ENCODE measurements around the gene PRSS3. TPM values are rescaled to one million over a fixed set of nuclear protein-coding genes. Genes with fewer than 3 reads are reported as not detected.
"Not testable (repeated sequence)": the region's sequence is repeated elsewhere in the genome, so short reads cannot be mapped to it uniquely, and the experiment has no call there.

PRSS3 gene
- polyA plus RNA-seq, 3 donors from 2014 or later, result 1.6 TPM; not detected in 2

DNA sequence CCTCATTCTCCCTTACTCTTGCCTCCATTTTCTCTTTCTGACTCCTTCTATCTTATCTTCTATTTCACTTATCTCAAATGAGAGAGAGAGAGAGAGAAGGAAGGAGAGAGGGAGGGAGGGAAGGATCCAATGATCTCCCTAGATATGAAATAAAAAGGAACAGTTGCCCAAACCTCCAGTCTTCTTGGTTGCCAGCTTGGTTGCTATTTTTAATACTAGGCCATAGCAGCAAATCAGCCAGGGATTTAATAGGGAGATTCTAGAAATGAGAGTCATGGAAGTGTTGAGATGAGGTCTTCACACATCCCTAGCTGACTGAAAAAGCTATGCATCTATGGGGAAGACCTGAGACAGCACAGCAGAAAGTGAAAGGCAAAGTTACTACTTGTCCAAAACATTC is 22.2 kb upstream of the PRSS3 start:
- H3K27me3 Mint-ChIP-seq (ENCODE audit: low read depth in 3 of 3); H3K9me3 Mint-ChIP-seq; H3K4me3 Mint-ChIP-seq; H3K27ac Mint-ChIP-seq; H3K36me3 Mint-ChIP-seq; DNase-seq; H3K4me1 Mint-ChIP-seq: not testable (repeated sequence)

DNA sequence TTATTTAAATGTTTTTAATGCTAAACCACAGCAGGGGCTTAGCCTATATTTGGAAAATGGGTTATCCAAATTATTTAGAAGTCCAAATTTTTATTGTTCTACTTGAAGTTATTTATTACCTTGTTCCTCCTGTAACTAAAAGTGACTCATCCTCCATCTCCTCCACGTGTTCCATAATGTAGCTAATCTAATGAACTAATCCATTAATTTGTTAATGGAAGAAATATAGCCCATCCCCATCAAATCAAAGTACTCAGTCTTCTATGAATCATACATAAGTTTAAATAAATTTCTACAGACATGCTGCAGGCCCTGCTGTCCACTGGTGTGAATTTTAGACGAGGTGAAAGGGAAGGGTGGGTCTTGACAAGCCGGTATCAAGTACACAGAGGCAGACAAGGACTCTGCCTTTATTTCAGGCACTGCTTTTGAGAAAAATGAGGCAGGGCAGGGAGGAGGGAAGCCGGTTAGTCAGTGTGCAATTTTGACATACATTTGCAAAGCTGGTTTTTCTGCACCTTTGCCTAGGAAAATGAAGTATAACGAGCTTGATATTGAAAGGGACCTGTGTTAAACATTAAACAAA is 21.2 kb upstream of the PRSS3 start:
- not testable (repeated sequence) for H3K36me3 Mint-ChIP-seq; H3K9me3 Mint-ChIP-seq; H3K27ac Mint-ChIP-seq; H3K27me3 Mint-ChIP-seq (ENCODE audit: low read depth in 3 of 3); DNase-seq; H3K4me1 Mint-ChIP-seq; H3K4me3 Mint-ChIP-seq

DNA sequence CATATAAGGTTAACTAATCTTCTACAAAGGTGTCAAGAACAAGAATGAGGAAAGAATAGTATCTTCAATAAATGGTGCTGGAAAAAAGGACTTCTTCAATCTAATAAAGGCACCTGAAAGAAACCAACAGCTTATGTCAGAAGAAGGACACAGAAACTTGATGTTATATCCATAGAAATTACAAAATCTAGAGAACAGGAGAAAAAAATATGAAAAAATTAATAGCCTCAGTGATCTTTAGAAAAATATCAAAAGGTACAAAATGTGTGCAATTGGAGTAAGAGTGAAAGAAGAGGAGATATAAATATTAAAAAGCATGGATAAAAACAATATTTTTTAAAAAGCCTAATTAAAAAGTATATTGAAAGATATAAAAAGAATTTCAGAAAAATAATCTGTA is 18.8 kb upstream of the PRSS3 start:
- Mint-ChIP-seq H3K4me3 (peak overlapping the region in 1 of 5 donors; percentile 20), H3K27me3 (ENCODE audit: low read depth in 3 of 3) (peaks cover 2 to 3% (median 2%) of the 10 kb centered on the region in 3 donors)

DNA sequence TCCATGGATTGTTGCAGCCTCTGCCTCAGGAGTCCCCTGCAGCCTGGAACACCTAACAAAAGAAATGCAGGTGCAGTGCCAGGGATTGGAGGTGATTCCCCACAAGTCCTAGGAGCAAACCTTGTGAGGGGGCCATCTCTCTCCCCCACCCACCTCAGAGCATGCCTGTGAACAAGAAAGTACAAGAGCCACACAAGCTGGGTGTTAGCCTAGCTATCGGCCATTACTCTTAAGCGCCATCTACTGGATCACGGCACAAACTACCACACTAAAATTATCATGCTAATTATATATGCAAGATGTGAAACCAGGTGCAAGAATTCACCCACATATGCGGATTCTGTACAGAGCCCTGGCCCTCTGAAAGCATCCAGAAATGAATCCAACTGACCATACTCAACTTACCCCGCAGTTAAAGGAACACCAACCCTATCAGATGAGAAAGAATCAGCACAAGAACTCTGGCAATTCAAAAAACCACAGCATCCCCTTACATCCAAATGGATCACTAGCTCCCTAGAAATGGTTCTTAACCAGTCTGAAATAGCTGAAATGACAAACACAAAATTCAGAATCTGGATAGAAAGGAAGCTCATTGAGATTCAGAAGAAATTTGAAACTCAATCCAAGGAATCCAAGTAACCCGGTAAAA is 16.5 kb upstream of the PRSS3 start:
- Mint-ChIP-seq H3K4me3 (no peak overlapping the region), H3K9me3 (peaks cover 0 to 1% (median 0%) of the 10 kb centered on the region in 6 donors), H3K27me3 (ENCODE audit: low read depth in 3 of 3) (peaks cover 2 to 3% (median 2%) of the 10 kb centered on the region in 3 donors), H3K4me1 (peaks cover 0 to 1% of the 10 kb centered on the region in 2 donors), H3K27ac (no peak overlapping the region), H3K36me3 (no peaks in the 10 kb centered on the region)
- peak; percentile 56 to 67 (median 62) for DNase-seq

More for the DNA sequence above, 18.8 kb upstream of the PRSS3 start:
- peaks cover 0 to 1% of the 10 kb centered on the region in 2 donors for H3K4me1 Mint-ChIP-seq
- H3K36me3 Mint-ChIP-seq, result no peaks in the 10 kb centered on the region
- H3K9me3 Mint-ChIP-seq, result peaks cover 0 to 1% (median 0%) of the 10 kb centered on the region in 6 donors
- peak overlapping the region in 1 of 6 donors; percentile 20 for H3K27ac Mint-ChIP-seq
- DNase-seq, result no peak

DNA sequence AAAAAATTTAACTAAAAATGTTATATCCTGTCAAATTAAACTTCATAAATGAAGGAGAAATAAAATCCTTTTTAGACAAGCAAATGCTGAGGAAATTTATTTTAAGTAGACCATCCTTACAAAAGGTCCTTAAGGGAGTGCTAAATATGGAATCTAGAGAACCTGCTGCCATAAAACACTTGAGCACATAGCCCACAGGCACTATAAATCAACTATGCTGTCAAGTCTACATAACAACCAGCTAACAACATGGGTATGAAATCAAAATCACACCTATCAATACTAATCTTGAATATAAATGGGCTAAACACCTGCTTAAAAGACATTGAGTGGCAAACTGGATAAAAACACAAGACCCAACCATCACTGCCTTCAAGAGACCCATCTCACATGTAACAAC is 15.1 kb upstream of the PRSS3 start:
- Mint-ChIP-seq H3K27ac (no peak overlapping the region), H3K4me1 (peaks cover 0 to 1% of the 10 kb centered on the region in 2 donors), H3K4me3 (no peak overlapping the region), H3K9me3 (peaks cover 0 to 1% (median 0%) of the 10 kb centered on the region in 6 donors), H3K36me3 (no peaks in the 10 kb centered on the region), H3K27me3 (ENCODE audit: low read depth in 3 of 3) (peaks cover 0 to 3% (median 2%) of the 10 kb centered on the region in 3 donors)
- DNase-seq, result no peak

DNA sequence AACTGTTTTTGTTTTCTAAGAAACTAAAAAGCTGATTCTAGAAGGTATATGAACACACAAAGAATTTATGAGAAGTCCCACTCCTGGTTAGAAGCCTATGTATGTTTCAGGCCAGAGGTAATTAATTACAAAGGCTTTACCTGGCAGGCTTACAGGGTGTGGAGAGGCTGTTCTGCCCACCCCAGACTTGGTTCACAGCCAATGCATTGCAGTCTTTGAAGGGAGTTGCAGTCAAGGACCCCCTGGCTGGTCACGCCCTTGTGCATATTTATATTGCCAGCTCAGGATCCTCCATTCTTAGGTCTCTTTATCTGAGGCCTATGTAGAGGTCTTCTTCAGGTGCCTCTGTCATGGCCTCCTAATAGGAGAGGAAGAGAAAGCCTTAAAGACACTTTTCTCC is 13.6 kb upstream of the PRSS3 start:
- Mint-ChIP-seq H3K4me1 (peaks cover 0 to 1% of the 10 kb centered on the region in 2 donors), H3K9me3 (peaks cover 0 to 1% (median 0%) of the 10 kb centered on the region in 6 donors), H3K36me3 (no peaks in the 10 kb centered on the region), H3K4me3 (no peak overlapping the region), H3K27me3 (ENCODE audit: low read depth in 3 of 3) (peaks cover 0 to 11% (median 0%) of the 10 kb centered on the region in 3 donors), H3K27ac (no peak overlapping the region)
- DNase-seq, result no peak

DNA sequence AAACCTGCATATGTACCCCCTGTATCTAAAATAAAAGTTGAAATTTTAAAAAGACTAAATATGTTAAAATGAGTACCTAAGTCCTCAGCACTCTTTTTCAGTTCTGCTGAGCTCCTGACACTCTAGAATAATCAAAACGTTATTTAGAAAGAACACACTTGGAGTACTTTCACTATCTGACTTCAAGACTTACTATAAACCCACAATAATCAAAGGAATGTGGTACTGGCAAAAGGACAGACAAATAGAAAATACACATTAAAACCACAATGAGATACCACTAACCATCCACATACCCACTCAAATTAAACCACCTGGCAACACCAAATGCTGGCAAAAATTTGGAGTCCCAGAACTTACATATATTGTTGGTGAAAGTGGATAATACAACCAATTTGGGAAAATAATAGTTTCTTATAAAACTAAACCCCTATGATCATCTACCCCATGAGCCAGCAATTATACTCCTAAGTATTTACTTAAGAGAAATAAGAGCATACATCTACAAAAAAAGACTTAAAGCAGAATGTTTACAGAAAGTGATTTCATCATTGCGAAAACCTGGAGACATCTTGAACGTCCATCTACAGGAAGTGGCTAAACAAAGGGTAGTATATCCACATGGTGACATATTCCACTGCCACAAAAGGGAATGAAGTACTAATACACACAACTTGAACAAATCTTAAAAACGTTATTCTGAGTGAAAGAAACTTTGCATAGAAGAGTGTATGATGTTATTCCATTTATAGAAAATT is 12.8 kb upstream of the PRSS3 start:
- Mint-ChIP-seq H3K4me1 (peaks cover 0 to 1% of the 10 kb centered on the region in 2 donors), H3K27ac (no peak overlapping the region), H3K27me3 (ENCODE audit: low read depth in 3 of 3) (peaks cover 0 to 11% (median 1%) of the 10 kb centered on the region in 3 donors), H3K4me3 (no peak overlapping the region), H3K36me3 (no peaks in the 10 kb centered on the region), H3K9me3 (peaks cover 0 to 1% (median 0%) of the 10 kb centered on the region in 6 donors)
- DNase-seq, result no peak

DNA sequence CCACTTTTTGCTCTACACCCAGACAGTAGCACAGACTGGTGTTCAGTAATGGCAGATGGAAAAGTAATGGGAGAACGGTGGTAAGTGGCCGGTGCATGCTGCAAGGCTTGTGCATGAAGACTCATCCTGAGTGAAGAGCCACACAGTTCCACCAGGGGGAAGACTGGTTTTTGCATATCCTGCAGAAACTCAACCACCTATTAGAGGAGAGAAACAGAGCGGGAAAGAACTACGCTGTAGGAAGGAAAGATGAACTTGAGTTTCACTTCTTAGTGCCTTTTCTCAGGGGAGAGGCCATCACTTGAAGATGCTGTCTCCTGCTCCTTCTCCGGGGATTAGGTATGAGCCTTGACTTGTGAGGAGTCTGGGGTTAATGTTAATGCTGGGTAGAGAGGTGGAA is 9.4 kb upstream of the PRSS3 start:
- Mint-ChIP-seq H3K4me3 (no peak overlapping the region), H3K27me3 (ENCODE audit: low read depth in 3 of 3) (peaks cover 0 to 7% (median 2%) of the 10 kb centered on the region in 3 donors), H3K36me3 (no peaks in the 10 kb centered on the region), H3K27ac (no peak overlapping the region), H3K9me3 (peaks cover 0 to 1% (median 0%) of the 10 kb centered on the region in 6 donors), H3K4me1 (no peaks in the 10 kb centered on the region)
- no peak for DNase-seq

DNA sequence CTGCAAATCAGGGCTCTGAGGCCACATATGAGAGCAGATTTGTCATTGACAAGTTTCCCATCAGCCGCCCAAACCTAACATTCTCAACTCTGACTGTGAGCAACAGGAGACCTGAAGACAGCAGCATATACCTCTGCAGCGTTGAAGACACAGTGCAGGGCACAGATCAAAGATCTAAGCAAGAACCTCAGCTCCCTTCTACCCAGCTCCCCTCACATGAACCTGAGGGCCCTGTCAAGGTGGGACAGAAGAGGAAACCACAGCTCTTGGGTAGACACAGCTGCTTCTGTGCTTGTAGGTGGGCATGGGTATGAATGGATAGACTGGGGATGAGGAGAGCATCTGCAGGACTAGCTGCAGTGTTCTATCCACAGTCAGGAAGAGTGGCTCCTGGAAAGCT is 8.7 kb upstream of the PRSS3 start:
- no peak for DNase-seq
- no peaks in the 10 kb centered on the region for H3K4me1 Mint-ChIP-seq
- H3K27me3 Mint-ChIP-seq (ENCODE audit: low read depth in 3 of 3), result peaks cover 0 to 7% (median 2%) of the 10 kb centered on the region in 3 donors
- H3K27ac Mint-ChIP-seq, result no peak overlapping the region
- no peaks in the 10 kb centered on the region for H3K9me3 Mint-ChIP-seq
- H3K36me3 Mint-ChIP-seq, result no peaks in the 10 kb centered on the region
- H3K4me3 Mint-ChIP-seq, result no peak overlapping the region

DNA sequence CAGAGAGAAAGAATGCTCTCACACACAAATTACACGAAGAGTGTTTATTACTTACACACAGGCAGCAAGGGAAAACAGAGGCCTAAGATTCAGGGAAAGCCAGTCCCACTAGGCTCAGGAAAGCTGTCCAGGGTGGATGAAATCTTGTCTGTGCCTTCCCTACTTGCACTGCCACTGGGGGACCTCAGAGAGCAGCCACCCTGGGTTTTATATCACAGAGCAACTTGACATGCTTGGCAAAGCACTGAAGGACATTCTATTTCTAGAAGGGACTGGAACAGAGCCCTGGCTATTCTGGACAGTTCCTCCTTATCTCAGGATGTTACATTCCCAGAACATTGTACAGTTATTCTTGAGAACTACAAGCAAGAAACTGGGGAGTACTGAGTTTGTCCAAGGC is 7.5 kb upstream of the PRSS3 start:
- Mint-ChIP-seq H3K9me3 (no peaks in the 10 kb centered on the region), H3K27ac (no peak overlapping the region), H3K4me3 (no peak overlapping the region), H3K27me3 (ENCODE audit: low read depth in 3 of 3) (peaks cover 2 to 7% (median 2%) of the 10 kb centered on the region in 3 donors), H3K36me3 (no peaks in the 10 kb centered on the region), H3K4me1 (no peaks in the 10 kb centered on the region)
- no peak for DNase-seq

DNA sequence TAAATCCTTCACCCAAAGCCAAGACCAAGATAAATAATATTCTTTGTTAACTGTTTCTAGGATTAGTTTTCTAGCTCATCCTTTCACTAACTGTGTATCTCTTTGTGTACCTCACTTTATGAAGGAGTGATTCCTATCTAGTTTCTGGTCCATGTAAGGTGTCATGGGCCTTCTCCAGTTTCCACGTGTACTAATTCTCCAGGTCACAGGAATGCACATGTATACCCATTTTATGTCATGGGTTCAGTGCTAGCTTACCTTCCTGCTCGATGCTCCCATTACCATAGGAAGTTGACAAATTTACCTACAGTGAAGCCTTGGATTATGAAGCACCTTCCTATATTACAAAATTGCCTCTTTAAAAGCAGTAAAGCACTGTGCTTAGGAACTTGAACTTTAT is 5.9 kb upstream of the PRSS3 start:
- H3K4me1 Mint-ChIP-seq; H3K27me3 Mint-ChIP-seq (ENCODE audit: low read depth in 3 of 3); H3K27ac Mint-ChIP-seq; H3K36me3 Mint-ChIP-seq; H3K4me3 Mint-ChIP-seq; H3K9me3 Mint-ChIP-seq; DNase-seq: not testable (repeated sequence)

DNA sequence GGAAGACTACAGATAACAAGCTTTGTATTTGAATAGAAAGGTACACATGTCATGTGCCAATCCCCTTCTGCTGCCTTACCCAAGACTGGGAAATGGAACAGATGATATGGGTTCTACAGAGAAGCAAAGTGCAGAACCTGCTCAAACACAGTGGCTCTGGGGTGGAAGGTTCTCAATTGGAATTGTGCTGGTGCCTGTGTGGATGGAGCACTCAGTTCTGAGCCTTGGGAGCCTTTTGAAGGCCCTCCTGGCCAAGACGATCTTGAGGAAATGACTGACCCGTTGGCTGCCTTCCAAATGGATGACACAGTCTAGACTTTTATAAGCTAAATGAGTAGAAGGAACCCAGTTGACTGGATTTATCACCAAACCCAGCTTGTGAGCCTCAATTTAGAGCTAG is 4.2 kb upstream of the PRSS3 start:
- no peaks in the 10 kb centered on the region for H3K4me1 Mint-ChIP-seq
- peaks cover 2 to 6% (median 5%) of the 10 kb centered on the region in 3 donors for H3K27me3 Mint-ChIP-seq (ENCODE audit: low read depth in 3 of 3)
- no peak overlapping the region for H3K4me3 Mint-ChIP-seq
- H3K27ac Mint-ChIP-seq, result no peak overlapping the region
- DNase-seq, result no peak
- H3K9me3 Mint-ChIP-seq, result no peaks in the 10 kb centered on the region
- H3K36me3 Mint-ChIP-seq, result no peaks in the 10 kb centered on the region

DNA sequence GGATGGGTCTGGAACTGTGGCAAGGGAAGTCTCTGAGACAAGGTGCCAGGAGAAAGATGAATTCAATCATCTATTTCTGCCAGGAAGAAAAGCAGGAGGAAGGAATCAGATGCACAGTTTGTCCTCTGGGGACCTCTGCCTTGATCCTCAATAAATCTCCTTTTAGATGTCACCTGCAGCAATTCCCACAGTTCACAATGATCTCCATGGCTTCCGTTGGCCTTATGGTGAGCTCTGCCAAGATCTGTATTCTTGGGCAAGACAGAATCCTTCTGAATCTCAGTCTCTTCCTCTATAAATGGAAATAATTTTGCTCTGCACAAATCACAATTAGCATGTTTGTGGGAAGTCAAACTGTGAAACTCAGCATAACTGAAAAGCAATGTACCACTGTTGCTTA is 1.9 kb upstream of the PRSS3 start:
- not testable (repeated sequence) for H3K27me3 Mint-ChIP-seq (ENCODE audit: low read depth in 3 of 3); H3K36me3 Mint-ChIP-seq; H3K4me1 Mint-ChIP-seq

DNA sequence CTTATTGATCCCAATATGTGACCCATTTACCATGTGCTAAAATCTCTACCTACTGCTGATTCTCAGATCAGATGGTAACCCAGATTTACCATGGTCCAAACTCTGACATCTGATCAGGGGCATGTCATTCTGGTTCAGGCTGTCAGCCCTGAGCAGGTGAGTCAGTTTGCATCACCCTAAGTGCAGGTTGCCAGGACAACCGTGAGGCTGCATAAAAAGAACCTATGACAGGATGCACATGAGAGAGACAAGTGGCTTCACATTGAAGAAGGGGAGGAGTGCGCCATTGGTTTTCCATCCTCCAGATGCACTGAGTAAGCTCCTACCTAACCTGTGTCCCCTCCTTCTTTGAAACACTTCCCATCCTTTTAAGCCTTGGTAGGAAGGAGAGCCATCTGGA is 801 bp upstream of the PRSS3 start:
- Mint-ChIP-seq H3K9me3 (no peaks in the 10 kb centered on the region), H3K4me1 (no peaks in the 10 kb centered on the region), H3K27ac (no peak overlapping the region), H3K36me3 (no peaks in the 10 kb centered on the region), H3K4me3 (no peak overlapping the region), H3K27me3 (ENCODE audit: low read depth in 3 of 3) (peaks cover 4 to 7% (median 4%) of the 10 kb centered on the region in 3 donors)
- DNase-seq, result no peak

More for the DNA sequence above, 1.9 kb upstream of the PRSS3 start:
- H3K27ac Mint-ChIP-seq, DNase-seq, H3K9me3 Mint-ChIP-seq, H3K4me3 Mint-ChIP-seq: not testable (repeated sequence)
